GM10266 (cell line): ENCODE results near the gene CCDC33.

ENCODE experiments used
- DNase-seq: peaks from one replicate; pipeline ENCODE4 v3.0.0; 2012; ENCODE audit errors: extremely low spot score
- CTCF ChIP-seq: IDR thresholded peaks from 2 replicates; pipeline ENCODE4 v1.5.1; 2012; ENCODE audit warnings: mild to moderate bottlenecking, low read depth; ENCODE audit not compliant: control insufficient read depth, insufficient read depth; ENCODE audit errors: missing control alignments

Gene CCDC33

GRCh38 chr15:74214324-74215021, 21.7 kb upstream of the CCDC33 start:
- TF ChIP-seq CTCF: no peak
- DNase-seq: no peak

DNA sequence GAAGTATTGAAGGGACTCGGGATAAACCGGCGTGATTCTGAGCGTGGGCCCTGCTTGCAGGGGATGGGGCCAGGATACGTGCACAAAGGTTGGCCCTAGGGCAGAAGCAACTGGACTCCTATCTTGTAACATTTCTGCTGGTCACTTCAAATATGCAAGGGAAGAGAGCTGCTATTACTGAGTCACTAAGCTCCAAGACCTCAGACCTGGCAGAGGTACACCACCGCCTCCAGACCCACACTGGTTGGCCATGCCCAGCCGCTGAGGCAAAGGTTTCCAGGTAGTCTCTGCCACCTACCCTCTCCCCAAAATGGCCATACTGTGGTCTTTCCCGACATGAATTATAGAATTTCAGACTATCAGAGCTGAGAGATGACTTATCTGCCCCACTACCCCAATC, 20.2 kb upstream of the CCDC33 start:
- no peak for DNase-seq
- no peak for TF ChIP-seq CTCF

DNA sequence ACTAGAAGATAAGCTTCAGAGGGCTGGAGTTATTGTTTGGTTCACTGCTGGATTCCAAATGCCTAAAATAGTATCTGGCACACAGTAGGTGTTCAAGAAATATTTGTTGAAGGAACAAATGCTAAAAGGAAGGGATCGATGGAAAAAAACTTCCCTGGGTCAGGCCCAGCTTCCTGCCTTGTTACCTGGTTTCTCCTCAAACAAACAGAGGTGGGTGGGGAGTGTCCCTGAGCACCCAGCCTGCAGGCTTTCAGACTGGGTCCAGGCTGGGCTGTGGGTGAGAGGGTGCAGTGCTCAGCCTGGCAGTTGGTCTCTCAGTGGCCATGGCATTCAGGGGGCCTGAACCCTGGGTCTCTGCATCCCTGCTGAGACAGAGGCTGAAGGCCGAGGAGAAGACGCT, 19.2 kb upstream of the CCDC33 start:
- TF ChIP-seq CTCF: no peak
- DNase-seq: no peak

- no peak for DNase-seq
- TF ChIP-seq CTCF: no peak
Measured at GRCh38 chr15:74217907-74218885, 17.9 kb upstream of the CCDC33 start.

- no peak for TF ChIP-seq CTCF
- DNase-seq: no peak
Measured at GRCh38 chr15:74220475-74221248, 15.5 kb upstream of the CCDC33 start.

DNA sequence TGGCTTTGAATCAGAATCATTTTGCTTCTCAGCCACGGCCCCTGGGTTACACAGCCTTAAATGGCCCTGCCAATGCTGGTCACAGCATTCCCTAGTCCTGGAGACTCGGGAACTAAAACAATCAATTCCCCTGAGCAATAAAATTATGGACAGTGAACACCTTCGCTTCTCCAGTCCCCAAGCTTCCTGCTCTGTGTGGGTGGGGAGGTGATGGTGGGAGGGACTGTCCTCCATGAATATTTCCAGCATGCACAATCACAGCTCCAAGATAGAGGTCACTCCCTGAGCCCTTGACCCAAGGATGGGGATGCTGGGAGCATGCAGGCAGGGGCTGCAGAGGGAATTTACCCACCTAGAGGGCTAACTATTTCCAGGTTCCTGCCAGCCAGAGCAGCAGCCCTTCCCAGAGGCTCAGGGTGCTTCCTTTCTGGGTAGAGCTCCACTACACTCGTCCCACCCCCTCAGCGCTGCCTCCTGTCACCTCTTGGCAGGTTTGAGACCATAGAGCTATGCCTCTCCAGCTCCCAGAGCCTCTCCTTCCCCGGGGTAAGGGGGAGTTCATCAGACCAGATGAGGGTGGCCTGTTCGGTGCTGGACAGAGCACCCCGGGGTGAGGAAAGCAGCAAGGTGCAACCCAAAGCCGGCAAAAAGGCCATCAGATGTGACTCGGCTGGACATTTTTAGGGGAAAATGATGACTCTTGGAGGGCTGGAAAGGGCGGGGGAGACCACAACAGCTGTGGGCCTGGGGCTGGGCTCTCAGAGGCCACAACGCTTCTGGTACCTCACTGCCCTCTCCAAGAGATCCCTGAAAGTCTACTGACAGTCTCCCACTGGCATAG, 14.5 kb upstream of the CCDC33 start:
- no peak for TF ChIP-seq CTCF
- no peak for DNase-seq
